Measurements from ENCODE around the gene LHX3.

The LHX3 gene

DNA sequence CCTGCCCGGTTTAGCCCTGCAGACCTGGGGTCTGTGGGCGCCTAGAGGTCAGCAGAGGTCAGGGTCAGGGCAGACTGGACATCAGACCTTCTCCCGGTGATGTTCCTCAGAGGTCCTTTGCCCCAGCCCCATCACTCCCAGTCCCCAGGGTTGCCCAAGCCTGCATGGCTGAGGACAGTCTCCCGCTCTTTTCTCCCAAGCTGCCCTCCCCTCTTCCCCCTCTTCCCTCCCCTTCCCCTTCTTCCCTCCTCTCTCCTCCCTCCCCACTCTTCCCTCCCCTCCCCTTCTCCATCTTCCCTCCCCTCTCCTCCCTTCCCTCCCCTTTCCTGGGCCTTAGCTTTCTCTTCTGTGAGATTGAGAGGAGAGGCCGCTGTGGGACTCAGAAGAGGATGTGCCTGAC, 10.4 kb downstream of the LHX3 start:
- TF ChIP-seq SNAI2 (CRISPR knock-in tag; IDR thresholded peaks at IDR 0.05) (no peak), ZNF565 (CRISPR knock-in tag; conservative IDR thresholded peaks at IDR 0.05; ENCODE audit: low read depth) (no peak), ESRRG (CRISPR knock-in tag; IDR thresholded peaks at IDR 0.05) (no peak), BACH2 (CRISPR knock-in tag; IDR thresholded peaks at IDR 0.05; ENCODE audit: borderline replicate concordance) (no peak), ZNF8 (CRISPR knock-in tag; IDR thresholded peaks at IDR 0.05) (no peak), ZFP30 (CRISPR knock-in tag; IDR thresholded peaks at IDR 0.05) (no peak), PPARA (CRISPR knock-in tag; IDR thresholded peaks at IDR 0.05; ENCODE audit: borderline replicate concordance) (no peak), ZNF70 (CRISPR knock-in tag; IDR thresholded peaks at IDR 0.05) (no peak), OSR1 (CRISPR knock-in tag; IDR thresholded peaks at IDR 0.05) (no peak), ZFP3 (CRISPR knock-in tag; IDR thresholded peaks at IDR 0.05) (no peak), TCF4 (CRISPR knock-in tag; IDR thresholded peaks at IDR 0.05; ENCODE audit: borderline replicate concordance) (no peak), ZC3H10 (CRISPR knock-in tag; IDR thresholded peaks at IDR 0.05) (no peak), RARB (CRISPR knock-in tag; IDR thresholded peaks at IDR 0.05) (no peak)
- TF ChIP-seq, protein P1, sequence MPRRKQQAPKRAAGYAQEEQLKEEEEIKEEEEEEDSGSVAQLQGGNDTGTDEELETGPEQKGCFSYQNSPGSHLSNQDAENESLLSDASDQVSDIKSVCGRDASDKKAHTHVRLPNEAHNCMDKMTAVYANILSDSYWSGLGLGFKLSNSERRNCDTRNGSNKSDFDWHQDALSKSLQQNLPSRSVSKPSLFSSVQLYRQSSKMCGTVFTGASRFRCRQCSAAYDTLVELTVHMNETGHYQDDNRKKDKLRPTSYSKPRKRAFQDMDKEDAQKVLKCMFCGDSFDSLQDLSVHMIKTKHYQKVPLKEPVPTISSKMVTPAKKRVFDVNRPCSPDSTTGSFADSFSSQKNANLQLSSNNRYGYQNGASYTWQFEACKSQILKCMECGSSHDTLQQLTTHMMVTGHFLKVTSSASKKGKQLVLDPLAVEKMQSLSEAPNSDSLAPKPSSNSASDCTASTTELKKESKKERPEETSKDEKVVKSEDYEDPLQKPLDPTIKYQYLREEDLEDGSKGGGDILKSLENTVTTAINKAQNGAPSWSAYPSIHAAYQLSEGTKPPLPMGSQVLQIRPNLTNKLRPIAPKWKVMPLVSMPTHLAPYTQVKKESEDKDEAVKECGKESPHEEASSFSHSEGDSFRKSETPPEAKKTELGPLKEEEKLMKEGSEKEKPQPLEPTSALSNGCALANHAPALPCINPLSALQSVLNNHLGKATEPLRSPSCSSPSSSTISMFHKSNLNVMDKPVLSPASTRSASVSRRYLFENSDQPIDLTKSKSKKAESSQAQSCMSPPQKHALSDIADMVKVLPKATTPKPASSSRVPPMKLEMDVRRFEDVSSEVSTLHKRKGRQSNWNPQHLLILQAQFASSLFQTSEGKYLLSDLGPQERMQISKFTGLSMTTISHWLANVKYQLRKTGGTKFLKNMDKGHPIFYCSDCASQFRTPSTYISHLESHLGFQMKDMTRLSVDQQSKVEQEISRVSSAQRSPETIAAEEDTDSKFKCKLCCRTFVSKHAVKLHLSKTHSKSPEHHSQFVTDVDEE (CRISPR knock-in tag; IDR thresholded peaks at IDR 0.05): no peak
- no peak for ATAC-seq

DNA sequence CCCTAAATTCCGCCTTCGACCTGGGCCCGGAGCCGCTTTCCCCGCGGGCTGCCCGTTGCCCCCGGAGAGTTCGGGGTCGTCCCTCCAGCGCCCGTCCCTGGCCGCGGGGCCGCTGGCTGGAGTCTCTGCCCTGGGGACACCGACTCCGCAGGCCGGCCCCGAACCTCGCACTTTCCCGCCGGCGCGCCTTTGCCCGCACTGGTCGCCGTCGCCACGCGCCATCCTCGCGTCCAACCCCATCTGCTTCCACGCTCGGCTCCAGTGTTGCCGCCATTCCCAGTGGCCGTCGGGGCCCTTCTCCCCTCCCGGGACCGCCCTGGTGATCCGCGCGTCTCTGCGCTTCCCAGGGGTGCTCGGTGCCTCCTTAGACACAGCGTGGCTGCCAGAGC, 11.0 kb downstream of the LHX3 start:
- no peak for TF ChIP-seq ZNF70 (CRISPR knock-in tag; IDR thresholded peaks at IDR 0.05)
- no peak for TF ChIP-seq SNAI2 (CRISPR knock-in tag; IDR thresholded peaks at IDR 0.05)
- TF ChIP-seq BACH2 (CRISPR knock-in tag; IDR thresholded peaks at IDR 0.05; ENCODE audit: borderline replicate concordance): no peak
- no peak for TF ChIP-seq ESRRG (CRISPR knock-in tag; IDR thresholded peaks at IDR 0.05)
- TF ChIP-seq OSR1 (CRISPR knock-in tag; IDR thresholded peaks at IDR 0.05): no peak
- TF ChIP-seq, protein P2, sequence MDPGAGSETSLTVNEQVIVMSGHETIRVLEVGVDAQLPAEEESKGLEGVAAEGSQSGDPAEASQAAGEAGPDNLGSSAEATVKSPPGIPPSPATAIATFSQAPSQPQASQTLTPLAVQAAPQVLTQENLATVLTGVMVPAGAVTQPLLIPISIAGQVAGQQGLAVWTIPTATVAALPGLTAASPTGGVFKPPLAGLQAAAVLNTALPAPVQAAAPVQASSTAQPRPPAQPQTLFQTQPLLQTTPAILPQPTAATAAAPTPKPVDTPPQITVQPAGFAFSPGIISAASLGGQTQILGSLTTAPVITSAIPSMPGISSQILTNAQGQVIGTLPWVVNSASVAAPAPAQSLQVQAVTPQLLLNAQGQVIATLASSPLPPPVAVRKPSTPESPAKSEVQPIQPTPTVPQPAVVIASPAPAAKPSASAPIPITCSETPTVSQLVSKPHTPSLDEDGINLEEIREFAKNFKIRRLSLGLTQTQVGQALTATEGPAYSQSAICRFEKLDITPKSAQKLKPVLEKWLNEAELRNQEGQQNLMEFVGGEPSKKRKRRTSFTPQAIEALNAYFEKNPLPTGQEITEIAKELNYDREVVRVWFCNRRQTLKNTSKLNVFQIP (CRISPR knock-in tag; IDR thresholded peaks at IDR 0.05; ENCODE audit: borderline replicate concordance, low read depth): no peak
- no peak for TF ChIP-seq ZC3H10 (CRISPR knock-in tag; IDR thresholded peaks at IDR 0.05)
- TF ChIP-seq ZNF8 (CRISPR knock-in tag; IDR thresholded peaks at IDR 0.05): no peak
- no peak for TF ChIP-seq ARNTL (CRISPR knock-in tag; IDR thresholded peaks at IDR 0.05; ENCODE audit: borderline replicate concordance, low read depth)
- TF ChIP-seq ISL1 (CRISPR knock-in tag; IDR thresholded peaks at IDR 0.05): no peak
- no peak for ATAC-seq

DNA sequence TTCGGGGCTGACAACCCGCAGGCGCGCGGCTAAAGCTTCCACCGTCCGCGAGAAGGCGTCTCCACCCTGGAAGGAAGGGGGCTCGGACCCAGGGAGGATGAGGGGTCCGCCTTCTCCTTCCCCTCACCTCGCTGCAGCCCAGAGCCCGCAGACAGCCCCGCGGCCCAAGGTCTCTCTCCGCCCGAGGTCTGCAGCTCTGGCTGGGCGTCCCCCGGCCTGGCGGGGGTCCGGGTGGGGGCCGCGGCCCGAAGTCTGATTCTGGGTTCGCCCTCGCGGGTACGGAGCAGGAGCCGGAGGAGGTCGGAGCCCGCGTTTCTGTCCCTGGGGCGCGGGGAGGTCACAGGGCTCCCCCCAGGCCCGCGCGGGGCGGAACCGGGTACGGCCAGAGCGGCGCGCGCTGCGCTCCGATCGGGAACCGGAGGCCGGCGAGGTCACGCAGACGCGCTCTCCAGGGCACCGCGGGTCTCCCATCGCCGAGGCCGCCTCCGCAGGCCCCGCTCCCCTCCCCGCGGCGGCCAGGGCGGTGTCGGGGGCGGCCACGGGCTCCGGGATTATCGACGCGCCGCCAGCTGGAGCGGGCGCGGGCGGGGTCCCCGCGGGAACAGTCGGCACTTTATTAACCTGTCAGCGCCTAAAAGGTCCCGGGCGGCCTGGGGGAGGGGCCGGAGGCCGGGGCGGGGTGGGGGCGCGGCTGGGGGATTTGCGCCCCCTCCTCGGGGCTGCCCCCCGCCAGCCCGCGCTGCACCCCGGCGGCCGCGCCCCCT, 11.6 kb downstream of the LHX3 start:
- TF ChIP-seq ZNF565 (CRISPR knock-in tag; conservative IDR thresholded peaks at IDR 0.05; ENCODE audit: low read depth): no peak
- TF ChIP-seq ZFP30 (CRISPR knock-in tag; IDR thresholded peaks at IDR 0.05): no peak
- TF ChIP-seq, protein P3, sequence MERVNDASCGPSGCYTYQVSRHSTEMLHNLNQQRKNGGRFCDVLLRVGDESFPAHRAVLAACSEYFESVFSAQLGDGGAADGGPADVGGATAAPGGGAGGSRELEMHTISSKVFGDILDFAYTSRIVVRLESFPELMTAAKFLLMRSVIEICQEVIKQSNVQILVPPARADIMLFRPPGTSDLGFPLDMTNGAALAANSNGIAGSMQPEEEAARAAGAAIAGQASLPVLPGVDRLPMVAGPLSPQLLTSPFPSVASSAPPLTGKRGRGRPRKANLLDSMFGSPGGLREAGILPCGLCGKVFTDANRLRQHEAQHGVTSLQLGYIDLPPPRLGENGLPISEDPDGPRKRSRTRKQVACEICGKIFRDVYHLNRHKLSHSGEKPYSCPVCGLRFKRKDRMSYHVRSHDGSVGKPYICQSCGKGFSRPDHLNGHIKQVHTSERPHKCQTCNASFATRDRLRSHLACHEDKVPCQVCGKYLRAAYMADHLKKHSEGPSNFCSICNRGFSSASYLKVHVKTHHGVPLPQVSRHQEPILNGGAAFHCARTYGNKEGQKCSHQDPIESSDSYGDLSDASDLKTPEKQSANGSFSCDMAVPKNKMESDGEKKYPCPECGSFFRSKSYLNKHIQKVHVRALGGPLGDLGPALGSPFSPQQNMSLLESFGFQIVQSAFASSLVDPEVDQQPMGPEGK (CRISPR knock-in tag; IDR thresholded peaks at IDR 0.05; ENCODE audit: borderline replicate concordance): no peak
- TF ChIP-seq, protein P2 (CRISPR knock-in tag; IDR thresholded peaks at IDR 0.05; ENCODE audit: borderline replicate concordance, low read depth): no peak
- no peak for TF ChIP-seq TCF4 (CRISPR knock-in tag; IDR thresholded peaks at IDR 0.05; ENCODE audit: borderline replicate concordance)
- no peak for TF ChIP-seq ARNTL (CRISPR knock-in tag; IDR thresholded peaks at IDR 0.05; ENCODE audit: borderline replicate concordance, low read depth)
- TF ChIP-seq PPARA (CRISPR knock-in tag; IDR thresholded peaks at IDR 0.05; ENCODE audit: borderline replicate concordance): no peak
- TF ChIP-seq ZC3H10 (CRISPR knock-in tag; IDR thresholded peaks at IDR 0.05): no peak
- TF ChIP-seq, protein P4, sequence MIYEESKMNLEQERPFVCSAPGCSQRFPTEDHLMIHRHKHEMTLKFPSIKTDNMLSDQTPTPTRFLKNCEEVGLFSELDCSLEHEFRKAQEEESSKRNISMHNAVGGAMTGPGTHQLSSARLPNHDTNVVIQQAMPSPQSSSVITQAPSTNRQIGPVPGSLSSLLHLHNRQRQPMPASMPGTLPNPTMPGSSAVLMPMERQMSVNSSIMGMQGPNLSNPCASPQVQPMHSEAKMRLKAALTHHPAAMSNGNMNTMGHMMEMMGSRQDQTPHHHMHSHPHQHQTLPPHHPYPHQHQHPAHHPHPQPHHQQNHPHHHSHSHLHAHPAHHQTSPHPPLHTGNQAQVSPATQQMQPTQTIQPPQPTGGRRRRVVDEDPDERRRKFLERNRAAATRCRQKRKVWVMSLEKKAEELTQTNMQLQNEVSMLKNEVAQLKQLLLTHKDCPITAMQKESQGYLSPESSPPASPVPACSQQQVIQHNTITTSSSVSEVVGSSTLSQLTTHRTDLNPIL (CRISPR knock-in tag; IDR thresholded peaks at IDR 0.05; ENCODE audit: low read depth): no peak
- TF ChIP-seq OSR1 (CRISPR knock-in tag; IDR thresholded peaks at IDR 0.05): no peak
- TF ChIP-seq ZFP3 (CRISPR knock-in tag; IDR thresholded peaks at IDR 0.05): no peak
- TF ChIP-seq, protein P5, sequence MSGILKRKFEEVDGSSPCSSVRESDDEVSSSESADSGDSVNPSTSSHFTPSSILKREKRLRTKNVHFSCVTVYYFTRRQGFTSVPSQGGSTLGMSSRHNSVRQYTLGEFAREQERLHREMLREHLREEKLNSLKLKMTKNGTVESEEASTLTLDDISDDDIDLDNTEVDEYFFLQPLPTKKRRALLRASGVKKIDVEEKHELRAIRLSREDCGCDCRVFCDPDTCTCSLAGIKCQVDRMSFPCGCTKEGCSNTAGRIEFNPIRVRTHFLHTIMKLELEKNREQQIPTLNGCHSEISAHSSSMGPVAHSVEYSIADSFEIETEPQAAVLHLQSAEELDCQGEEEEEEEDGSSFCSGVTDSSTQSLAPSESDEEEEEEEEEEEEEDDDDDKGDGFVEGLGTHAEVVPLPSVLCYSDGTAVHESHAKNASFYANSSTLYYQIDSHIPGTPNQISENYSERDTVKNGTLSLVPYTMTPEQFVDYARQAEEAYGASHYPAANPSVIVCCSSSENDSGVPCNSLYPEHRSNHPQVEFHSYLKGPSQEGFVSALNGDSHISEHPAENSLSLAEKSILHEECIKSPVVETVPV (CRISPR knock-in tag; IDR thresholded peaks at IDR 0.05): no peak
- TF ChIP-seq ZNF8 (CRISPR knock-in tag; IDR thresholded peaks at IDR 0.05): no peak
- TF ChIP-seq ISL1 (CRISPR knock-in tag; IDR thresholded peaks at IDR 0.05): no peak
- TF ChIP-seq RARB (CRISPR knock-in tag; IDR thresholded peaks at IDR 0.05): no peak
- TF ChIP-seq CSDC2 (CRISPR knock-in tag; IDR thresholded peaks at IDR 0.05): no peak
- no peak for ATAC-seq
